ENCODE results near the gene CRCP.
A peak's percentile ranks its signal among the peaks of the same experiment; 100 is the strongest.
"Not testable (repeated sequence)": the region's sequence is repeated elsewhere in the genome, so short reads cannot be mapped to it uniquely, and the experiment has no call there.

CRCP gene

GRCh38 chr7:66114743-66115649 lies at the start of gene CRCP:
Gene CRCP (plus strand): TSS chr7:66114847. CDS start chr7:66114963, 116 bp downstream.
- peak; percentile 73 for DNase-seq (ENCODE audit: low read depth in 2 of 2)

GRCh38 chr7:66069732-66070131 lies 44.9 kb upstream of the CRCP start:
- no peak for DNase-seq (ENCODE audit: low read depth in 2 of 2)

GRCh38 chr7:66070222-66070621 lies 44.4 kb upstream of the CRCP start:
- DNase-seq (ENCODE audit: low read depth in 2 of 2), result no peak

- DNase-seq (ENCODE audit: low read depth in 2 of 2), result not testable (repeated sequence)
These were observed 42.4 kb upstream of the CRCP start for GRCh38 chr7:66072208-66072607.

- DNase-seq (ENCODE audit: low read depth in 2 of 2), result peak; percentile 73 to 78
These were observed 38.8 kb upstream of the CRCP start, which contains the start of gene ASL for GRCh38 chr7:66075590-66076461. Gene ASL (plus strand): TSS chr7:66075819. CDS start chr7:66076082, 263 bp downstream.

GRCh38 chr7:66076462-66077329 lies 38.0 kb upstream of the CRCP start:
- no peak for DNase-seq (ENCODE audit: low read depth in 2 of 2)

- no peak for DNase-seq (ENCODE audit: low read depth in 2 of 2)
These were observed 36.6 kb upstream of the CRCP start for GRCh38 chr7:66078067-66078466.

GRCh38 chr7:66082083-66082482 lies 32.6 kb upstream of the CRCP start:
- no peak for DNase-seq (ENCODE audit: low read depth in 2 of 2)

- DNase-seq (ENCODE audit: low read depth in 2 of 2), result no peak
These were observed 31.7 kb upstream of the CRCP start for GRCh38 chr7:66082886-66083415.

GRCh38 chr7:66083677-66084076 lies 31.0 kb upstream of the CRCP start:
- DNase-seq (ENCODE audit: low read depth in 2 of 2), result no peak

GRCh38 chr7:66088861-66089838 lies 25.5 kb upstream of the CRCP start:
- DNase-seq (ENCODE audit: low read depth in 2 of 2), result no peak

- DNase-seq (ENCODE audit: low read depth in 2 of 2), result no peak
These were observed 22.0 kb upstream of the CRCP start for GRCh38 chr7:66092654-66093053.

- no peak for DNase-seq (ENCODE audit: low read depth in 2 of 2)
These were observed 19.6 kb upstream of the CRCP start for GRCh38 chr7:66095010-66095409.

- no peak for DNase-seq (ENCODE audit: low read depth in 2 of 2)
These were observed 15.5 kb upstream of the CRCP start for GRCh38 chr7:66099232-66099550.

GRCh38 chr7:66099551-66100407 lies 14.9 kb upstream of the CRCP start:
- no peak for DNase-seq (ENCODE audit: low read depth in 2 of 2)

- no peak for DNase-seq (ENCODE audit: low read depth in 2 of 2)
These were observed 14.1 kb upstream of the CRCP start for GRCh38 chr7:66100408-66101050.

- DNase-seq (ENCODE audit: low read depth in 2 of 2), result not testable (repeated sequence)
These were observed 12.5 kb upstream of the CRCP start for GRCh38 chr7:66102168-66102567.

GRCh38 chr7:66103994-66104393 lies 10.7 kb upstream of the CRCP start:
- DNase-seq (ENCODE audit: low read depth in 2 of 2), result not testable (repeated sequence)
